HEK293 (cell line): ENCODE data around the gene FIS1.

Experiments
- SP2 ChIP-seq: fragments of 450-650 bp; formaldehyde crosslinking; IDR thresholded peaks from 2 replicates; pipeline ENCODE4 v1.5.1; 2016; ENCODE audit warnings: missing biosample characterization, missing genetic modification characterization
- ZBTB1 ChIP-seq: fragments of 450-650 bp; formaldehyde crosslinking; IDR thresholded peaks from 2 replicates; pipeline ENCODE4 v1.5.1; 2016; ENCODE audit warnings: missing biosample characterization, missing genetic modification characterization
- ZNF280D ChIP-seq: fragments of 450-650 bp; formaldehyde crosslinking; IDR thresholded peaks from 2 replicates; pipeline ENCODE4 v1.5.1; 2016; ENCODE audit warnings: missing biosample characterization, missing genetic modification characterization
- ZNF449 ChIP-seq: fragments of 450-650 bp; formaldehyde crosslinking; IDR thresholded peaks from 2 replicates; pipeline ENCODE4 v1.5.1; 2017; ENCODE audit warnings: missing biosample characterization, mild to moderate bottlenecking, missing genetic modification characterization, moderate library complexity
- ZNF514 ChIP-seq: fragments of 450-650 bp; formaldehyde crosslinking; IDR thresholded peaks from 2 replicates; pipeline ENCODE4 v1.5.1; 2016; ENCODE audit warnings: missing biosample characterization, missing genetic modification characterization
- ZNF707 ChIP-seq: fragments of 450-650 bp; formaldehyde crosslinking; IDR thresholded peaks from 2 replicates; pipeline ENCODE4 v1.5.1; 2016; ENCODE audit warnings: missing biosample characterization, missing genetic modification characterization
- TF ChIP-seq, protein P1 (sequence below): fragments of 450-650 bp; formaldehyde crosslinking; IDR thresholded peaks from 2 replicates; pipeline ENCODE4 v1.5.1; 2016; ENCODE audit warnings: missing biosample characterization, missing genetic modification characterization
- TF ChIP-seq, protein P2 (sequence below): fragments of 450-650 bp; formaldehyde crosslinking; IDR thresholded peaks from 2 replicates; pipeline ENCODE4 v1.5.1; 2016; ENCODE audit warnings: missing biosample characterization, missing genetic modification characterization

DNA sequence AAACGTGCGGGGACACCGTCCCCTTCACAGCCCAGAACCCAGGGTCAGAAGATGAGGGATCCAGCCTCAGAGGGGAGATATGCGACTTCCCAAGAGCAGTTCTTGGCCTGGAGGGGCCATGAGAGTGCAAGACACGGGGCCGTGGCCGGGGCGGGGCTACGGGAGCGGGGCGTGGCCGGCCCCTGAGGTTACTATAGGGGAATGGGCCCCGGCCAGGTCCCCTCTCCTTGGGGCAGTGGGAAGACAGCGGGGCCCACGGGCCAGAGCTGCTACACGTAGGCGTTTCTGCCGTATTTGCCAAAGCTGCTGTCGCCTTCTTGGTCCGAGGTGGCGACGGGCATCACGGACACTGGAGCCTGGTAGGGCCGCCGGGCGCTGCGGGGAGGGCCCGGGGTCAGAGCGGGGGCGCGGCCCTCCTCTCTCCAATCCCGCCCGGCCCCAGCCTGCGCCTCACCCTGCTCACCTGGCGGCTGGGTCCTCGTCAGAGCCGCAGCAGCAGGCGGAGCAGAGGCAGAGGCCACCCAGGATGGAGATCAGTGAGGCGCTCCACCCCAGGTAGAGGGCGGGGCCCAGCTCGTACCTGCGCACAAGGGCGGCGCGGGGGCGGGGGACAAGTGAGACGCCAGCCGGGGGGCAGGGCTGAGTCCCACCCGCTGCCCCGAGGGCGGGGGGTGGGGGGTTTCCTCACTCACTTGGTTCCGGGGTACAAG, 12.6 kb downstream of the FIS1 start:
- TF ChIP-seq, protein P1, sequence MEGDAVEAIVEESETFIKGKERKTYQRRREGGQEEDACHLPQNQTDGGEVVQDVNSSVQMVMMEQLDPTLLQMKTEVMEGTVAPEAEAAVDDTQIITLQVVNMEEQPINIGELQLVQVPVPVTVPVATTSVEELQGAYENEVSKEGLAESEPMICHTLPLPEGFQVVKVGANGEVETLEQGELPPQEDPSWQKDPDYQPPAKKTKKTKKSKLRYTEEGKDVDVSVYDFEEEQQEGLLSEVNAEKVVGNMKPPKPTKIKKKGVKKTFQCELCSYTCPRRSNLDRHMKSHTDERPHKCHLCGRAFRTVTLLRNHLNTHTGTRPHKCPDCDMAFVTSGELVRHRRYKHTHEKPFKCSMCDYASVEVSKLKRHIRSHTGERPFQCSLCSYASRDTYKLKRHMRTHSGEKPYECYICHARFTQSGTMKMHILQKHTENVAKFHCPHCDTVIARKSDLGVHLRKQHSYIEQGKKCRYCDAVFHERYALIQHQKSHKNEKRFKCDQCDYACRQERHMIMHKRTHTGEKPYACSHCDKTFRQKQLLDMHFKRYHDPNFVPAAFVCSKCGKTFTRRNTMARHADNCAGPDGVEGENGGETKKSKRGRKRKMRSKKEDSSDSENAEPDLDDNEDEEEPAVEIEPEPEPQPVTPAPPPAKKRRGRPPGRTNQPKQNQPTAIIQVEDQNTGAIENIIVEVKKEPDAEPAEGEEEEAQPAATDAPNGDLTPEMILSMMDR, result no peak
- TF ChIP-seq, protein P2, sequence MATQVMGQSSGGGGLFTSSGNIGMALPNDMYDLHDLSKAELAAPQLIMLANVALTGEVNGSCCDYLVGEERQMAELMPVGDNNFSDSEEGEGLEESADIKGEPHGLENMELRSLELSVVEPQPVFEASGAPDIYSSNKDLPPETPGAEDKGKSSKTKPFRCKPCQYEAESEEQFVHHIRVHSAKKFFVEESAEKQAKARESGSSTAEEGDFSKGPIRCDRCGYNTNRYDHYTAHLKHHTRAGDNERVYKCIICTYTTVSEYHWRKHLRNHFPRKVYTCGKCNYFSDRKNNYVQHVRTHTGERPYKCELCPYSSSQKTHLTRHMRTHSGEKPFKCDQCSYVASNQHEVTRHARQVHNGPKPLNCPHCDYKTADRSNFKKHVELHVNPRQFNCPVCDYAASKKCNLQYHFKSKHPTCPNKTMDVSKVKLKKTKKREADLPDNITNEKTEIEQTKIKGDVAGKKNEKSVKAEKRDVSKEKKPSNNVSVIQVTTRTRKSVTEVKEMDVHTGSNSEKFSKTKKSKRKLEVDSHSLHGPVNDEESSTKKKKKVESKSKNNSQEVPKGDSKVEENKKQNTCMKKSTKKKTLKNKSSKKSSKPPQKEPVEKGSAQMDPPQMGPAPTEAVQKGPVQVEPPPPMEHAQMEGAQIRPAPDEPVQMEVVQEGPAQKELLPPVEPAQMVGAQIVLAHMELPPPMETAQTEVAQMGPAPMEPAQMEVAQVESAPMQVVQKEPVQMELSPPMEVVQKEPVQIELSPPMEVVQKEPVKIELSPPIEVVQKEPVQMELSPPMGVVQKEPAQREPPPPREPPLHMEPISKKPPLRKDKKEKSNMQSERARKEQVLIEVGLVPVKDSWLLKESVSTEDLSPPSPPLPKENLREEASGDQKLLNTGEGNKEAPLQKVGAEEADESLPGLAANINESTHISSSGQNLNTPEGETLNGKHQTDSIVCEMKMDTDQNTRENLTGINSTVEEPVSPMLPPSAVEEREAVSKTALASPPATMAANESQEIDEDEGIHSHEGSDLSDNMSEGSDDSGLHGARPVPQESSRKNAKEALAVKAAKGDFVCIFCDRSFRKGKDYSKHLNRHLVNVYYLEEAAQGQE (tag by site-specific recombination), result no peak
- TF ChIP-seq ZNF707 (no peak), ZNF514 (tag by site-specific recombination) (no peak), SP2 (tag by site-specific recombination) (no peak), ZBTB1 (no peak), ZNF280D (tag by site-specific recombination) (no peak), ZNF449 (tag by site-specific recombination) (no peak)
